HS-5 (cell line): Measurements from ENCODE around the gene ADGRF1.
"Not testable (repeated sequence)": the region's sequence is repeated elsewhere in the genome, so short reads cannot be mapped to it uniquely, and the experiment has no call there.

Experiments used
- DNase-seq: peaks from one replicate; pipeline ENCODE4 v3.0.0-alpha.2; 2012; ENCODE audit warnings: low read depth

ADGRF1 gene

GRCh38 chr6:47061309-47062300, 19.5 kb upstream of the ADGRF1 start:
- DNase-seq: no peak

DNA sequence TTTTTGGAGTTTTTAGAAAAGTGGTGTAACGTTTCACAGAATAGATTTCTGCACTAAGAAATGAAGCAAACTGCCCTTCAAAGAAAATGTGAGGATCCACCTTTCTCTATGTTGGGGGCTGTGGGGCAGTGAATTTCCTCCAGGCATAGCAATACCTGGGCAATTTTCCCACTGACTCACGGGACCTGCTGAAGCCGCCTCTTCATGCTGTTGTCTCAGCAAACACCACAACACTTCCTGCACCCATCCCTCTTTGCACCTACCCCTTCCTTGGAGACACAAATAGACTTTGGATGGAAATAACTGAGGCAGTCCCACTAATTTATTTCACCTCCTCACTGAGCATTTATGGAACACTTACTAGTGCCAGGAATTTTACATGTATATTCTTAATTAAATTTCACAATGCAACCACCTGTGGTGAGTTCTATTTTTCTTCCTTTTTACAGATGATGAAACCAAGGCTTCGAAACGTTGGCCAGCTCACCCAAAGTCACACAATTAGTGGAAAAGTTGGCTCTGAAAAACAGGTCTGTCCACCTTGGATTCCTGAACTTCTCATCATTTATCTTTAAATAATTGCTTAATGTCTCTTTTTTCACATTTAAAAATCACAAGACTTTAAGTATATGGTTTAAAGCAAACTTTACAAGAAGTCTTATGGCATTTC, 17.2 kb upstream of the ADGRF1 start:
- DNase-seq: no peak

DNA sequence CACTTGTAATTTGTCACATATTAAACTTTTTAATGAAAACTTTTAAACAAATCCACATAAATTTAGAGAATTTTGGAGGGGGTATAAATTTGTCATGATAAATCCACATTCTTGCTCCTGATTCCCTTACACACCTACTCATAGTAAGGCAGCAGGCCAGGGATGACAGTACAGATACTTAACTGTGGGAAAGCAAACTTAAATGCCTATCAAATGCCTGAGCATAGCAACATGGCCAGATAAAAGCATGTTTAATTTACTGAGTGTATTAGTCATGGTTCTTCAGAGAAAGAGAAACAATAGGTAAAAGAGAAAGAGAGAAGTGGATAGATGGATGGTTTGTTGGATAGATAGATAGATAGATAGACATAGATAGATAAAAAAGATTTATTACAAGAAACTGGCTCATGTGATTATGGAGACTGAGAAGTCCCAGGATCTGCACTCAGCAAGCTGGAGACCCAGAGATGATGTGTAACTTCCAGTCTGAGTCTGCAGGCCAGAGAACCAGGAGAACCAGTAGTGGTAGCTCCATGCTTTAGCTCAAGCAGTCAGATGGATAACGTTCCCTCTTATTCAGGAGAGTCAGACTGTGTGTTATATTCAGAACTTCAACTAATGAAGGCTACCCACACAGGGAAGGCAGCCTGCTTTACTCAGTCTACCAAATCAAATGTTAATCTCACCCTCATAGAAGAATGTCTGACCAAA, 15.9 kb upstream of the ADGRF1 start:
- DNase-seq: no peak

DNA sequence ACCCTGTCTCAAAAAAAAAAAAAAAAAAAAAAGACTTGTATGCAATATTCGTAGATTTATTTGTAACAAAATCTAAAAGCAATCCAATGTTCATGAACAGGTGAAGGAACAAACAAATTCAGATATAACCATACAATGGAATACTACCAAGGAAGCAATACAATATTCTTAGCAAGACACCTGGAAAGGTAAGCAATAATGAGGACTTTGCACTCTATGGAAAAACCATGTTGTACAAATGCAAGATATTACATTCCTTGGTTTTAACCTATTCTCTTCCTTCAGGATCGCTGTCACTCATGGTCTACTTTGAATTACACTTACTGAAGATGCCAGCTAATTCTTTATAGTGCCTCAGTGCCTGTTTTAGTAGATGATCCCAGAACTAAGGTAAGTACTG, 14.7 kb upstream of the ADGRF1 start:
- no peak for DNase-seq

DNA sequence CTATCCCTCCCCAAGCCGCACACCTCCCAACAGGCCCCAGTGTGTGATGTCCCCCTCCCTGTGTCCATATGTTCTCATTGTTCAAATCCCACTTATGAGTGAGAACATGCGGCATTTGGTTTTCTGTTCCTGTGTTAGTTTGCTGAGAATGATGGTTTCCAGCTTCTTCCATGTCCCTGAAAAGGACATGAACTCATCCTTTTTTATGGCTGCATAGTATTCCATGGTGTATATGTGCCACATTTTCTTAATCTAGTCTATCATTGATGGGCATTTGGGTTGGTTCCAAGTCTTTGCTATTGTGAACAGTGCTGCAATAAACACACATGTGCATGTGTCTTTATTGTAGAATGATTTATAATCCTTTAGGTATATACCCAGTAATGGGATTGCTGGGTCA, 12.2 kb upstream of the ADGRF1 start:
- DNase-seq: not testable (repeated sequence)

DNA sequence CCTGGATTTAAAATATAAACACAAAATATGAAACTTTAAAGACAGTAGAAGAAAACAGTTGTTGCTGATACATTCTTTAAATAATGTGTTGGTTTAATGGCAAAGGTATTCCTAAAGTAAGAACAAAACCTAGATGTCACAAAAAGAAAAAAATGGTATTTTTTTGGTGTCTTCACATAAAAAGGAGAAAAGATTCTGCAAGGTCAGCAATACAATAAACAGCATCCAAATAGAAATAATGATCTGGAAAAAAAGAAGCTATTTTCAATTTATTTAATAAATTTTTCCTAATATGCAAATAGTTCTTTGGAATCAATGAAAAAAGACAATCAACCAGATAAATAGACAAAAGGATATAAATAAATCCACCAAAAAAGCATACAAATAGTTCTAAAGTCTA, 6.5 kb upstream of the ADGRF1 start:
- no peak for DNase-seq

DNA sequence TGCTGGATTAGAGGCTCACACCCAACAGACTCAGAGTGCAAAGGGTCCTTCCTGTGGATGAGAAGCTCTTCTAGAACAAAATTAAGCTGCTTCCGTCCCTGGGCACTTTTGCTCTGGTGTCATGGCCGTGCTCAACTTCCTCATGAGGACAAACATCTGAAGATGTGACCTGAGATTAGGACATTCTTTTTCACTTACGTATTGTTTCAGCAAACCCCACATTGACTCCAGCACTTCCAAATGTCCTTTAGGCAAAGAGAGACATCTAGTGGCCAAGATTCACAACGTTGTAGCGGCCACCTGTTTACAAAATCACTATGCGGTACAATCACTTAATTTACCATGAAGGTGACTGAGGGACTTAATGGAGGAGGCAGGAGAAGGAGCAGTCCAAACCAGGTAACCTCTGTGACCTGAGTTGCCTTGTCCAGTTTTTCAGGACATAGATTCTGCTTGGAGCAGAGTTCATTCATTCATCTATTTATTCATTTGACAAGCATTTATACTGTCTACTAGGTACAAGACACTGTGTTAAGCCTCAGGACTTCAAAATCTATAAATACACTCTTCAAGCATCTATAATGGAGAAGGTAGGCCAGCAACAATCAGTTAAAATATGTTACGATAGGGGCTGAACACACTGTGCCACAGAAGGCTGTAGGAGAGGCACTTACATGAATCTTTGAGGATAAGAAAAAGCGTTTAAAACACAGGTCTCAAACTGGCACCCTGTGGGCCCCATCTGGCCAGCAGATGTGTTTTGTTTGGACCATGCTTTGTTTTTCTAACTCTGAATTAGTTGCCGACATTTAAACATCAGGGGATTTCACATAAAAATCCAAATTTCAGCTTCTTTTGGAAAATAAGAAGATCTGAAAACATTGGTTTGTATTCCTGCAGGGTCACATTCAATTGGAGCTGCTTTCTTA, 5.6 kb upstream of the ADGRF1 start:
- peak; percentile 64 for DNase-seq

- DNase-seq: no peak
Measured at GRCh38 chr6:47047097-47047478, 5.0 kb upstream of the ADGRF1 start.

GRCh38 chr6:47044397-47044796, 2.3 kb upstream of the ADGRF1 start:
- DNase-seq: peak; percentile 22

- no peak for DNase-seq
Measured at GRCh38 chr6:47043286-47043685, 1.2 kb upstream of the ADGRF1 start.

DNA sequence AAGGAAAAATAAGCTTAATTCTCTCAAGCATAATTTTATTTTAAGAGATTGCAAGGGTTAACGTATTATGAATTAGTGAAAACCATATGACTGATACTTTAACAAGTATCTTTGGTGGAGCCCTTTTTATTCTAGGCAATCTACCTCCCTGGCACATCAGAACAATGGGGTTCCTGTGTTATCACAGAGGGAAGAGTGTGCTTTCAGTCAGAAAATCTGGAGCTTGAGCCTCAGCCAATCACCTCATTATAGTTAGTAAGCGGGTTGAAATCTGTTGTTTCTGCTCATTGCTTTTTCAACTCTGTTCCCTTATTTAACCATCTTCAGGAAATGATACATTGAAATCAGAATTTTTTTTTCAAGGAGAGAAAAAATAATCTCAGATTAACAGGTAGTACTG, 391 bp downstream of the ADGRF1 start:
- no peak for DNase-seq

DNA sequence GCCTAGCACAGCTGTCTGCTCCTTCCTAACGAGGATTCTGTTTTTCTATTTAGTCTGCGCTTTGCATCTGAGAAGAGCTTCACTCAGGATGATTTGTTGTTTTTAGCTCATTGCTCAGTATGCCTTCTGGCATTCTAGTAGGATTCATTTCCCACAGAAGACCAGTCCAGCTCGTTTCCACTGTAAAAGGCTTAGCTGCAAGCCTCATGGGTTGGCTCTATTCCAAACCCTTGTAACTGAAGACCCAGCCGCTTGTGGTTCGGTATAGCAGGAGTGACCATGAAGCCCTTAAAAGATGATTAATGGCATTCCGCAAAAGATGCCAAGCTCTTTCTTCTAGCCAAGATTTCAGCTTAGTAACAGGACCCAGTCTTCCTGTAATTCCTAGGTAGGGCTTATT, 7.2 kb downstream of the ADGRF1 start:
- peak; percentile 30 for DNase-seq

DNA sequence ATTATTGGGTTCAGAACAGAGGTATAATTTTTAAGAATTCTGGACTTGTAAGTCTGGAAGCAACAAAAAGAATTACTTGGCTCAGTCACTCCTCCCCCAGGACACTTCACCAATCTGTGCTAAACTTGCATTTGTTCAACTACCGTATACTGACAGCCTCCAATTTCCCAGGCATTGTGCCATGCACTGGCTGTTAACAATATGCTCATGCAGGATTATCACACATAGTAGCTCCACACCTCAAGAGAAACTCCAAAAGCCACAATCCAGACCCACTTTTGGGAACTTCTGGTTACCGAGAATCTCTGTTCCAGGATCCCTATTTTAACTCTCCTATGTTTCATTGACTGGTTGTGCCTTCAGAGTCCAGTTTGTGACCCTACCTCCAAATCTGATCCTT, 7.7 kb downstream of the ADGRF1 start:
- no peak for DNase-seq

DNA sequence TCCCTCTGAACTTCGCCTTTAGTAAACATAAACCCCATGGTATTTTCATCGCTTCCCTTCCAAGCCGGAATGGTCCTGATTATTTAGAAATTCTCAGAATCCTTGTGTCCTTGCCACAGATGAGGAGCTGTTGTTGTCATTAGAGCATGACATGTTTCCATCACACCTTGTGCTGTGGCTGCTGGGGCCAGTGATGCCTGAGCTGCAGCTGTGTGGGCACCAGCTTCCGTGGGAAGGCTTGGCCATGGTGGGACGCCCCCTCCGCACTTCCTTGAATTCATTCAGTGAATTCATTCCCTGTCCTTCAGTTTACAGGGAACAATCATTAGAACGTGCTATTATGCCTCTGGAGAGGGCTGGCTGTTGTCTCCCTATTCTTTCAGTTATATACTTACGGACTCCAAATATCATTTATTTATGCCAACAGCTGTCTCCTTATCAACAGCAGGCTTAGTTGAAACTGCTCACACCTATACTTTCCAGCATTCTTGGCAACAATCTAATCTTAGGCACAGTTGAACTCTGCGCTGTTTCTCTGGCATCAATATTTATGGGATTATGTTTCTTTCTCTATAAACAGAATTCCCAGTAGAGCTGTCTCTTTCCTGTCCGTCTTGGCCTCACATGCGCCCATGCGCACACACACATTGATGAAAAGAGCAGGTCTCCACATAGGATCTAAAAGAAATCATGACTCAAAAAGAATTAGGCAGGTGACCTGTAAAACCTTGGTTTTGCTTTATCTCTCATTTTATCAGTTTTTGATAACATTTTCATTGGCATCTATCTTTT, 9.0 kb downstream of the ADGRF1 start:
- DNase-seq: no peak

GRCh38 chr6:47031656-47032055, 10.5 kb downstream of the ADGRF1 start:
- no peak for DNase-seq

- DNase-seq: no peak
Measured at GRCh38 chr6:47029865-47030561, 12.1 kb downstream of the ADGRF1 start.

DNA sequence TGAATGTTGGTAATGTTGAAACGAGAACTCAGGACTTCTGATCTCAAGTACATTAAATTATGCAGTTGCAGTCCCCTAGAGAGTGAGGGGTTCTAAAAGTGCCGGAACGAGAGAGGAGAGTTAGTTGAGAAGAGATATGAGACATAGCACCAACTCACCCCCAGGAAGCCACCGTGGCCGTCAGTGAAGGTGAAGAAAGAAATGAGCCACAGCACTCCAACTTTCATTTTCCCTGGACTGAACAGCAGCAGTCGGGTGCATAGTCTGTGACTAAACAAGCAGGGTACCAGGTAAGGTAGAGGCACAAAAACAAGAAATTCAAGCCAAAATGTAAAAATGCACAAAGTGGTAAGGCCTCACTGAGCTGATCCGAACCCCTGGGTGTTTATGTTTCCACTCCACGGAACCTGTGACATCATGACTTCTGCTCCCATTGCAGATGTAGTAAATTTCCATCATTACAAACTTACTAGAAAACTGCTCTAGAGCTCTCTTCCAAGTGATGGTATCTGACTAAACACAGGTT, 13.2 kb downstream of the ADGRF1 start:
- no peak for DNase-seq

- DNase-seq: no peak
Measured at GRCh38 chr6:47027315-47027714, 14.8 kb downstream of the ADGRF1 start.

GRCh38 chr6:47026679-47027078, 15.5 kb downstream of the ADGRF1 start:
- DNase-seq: no peak

- no peak for DNase-seq
Measured at GRCh38 chr6:47023573-47023972, 18.6 kb downstream of the ADGRF1 start.
